ENCODE data around the gene KIAA0319L.

GRCh38 chr1:35569936-35570335 is 12.7 kb upstream of the KIAA0319L start:
- TF ChIP-seq EZH2 (IDR thresholded peaks at IDR 0.05; ENCODE audit: insufficient read depth, poor library complexity, severe bottlenecking) (no peak), EZH2phosphoT487 (IDR thresholded peaks at IDR 0.05; ENCODE audit: insufficient read depth, low read depth) (no peak)
